Pons (tissue), 1 donor: ENCODE data around the gene MORC1.
A peak's percentile ranks its signal among the peaks of the same experiment; 100 is the strongest.

ENCODE experiments used
- DNase-seq: peaks from one replicate; pipeline ENCODE4 v3.0.0-alpha.2; 2016; ENCODE audit warnings: low spot score

Gene MORC1

DNA sequence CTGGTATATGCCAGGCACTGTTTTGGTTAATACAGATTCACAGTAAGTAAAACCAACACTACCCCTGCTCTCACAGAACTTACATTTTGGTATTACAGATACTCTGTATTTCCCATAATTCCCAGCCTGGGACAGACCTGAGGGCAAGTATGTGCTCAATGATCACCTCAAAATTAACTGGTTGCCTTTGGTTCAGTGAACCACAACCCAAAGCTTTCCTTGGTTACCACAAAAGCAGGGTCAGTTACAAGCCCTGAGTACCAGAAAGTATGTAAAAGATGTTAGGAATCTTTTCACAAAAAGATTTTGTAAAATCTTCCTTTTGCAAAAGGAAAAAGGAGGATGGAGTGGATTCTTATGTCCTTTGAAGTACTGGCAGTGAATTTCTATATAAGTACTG lies 92.0 kb downstream of the MORC1 start:
- no peak for DNase-seq

DNA sequence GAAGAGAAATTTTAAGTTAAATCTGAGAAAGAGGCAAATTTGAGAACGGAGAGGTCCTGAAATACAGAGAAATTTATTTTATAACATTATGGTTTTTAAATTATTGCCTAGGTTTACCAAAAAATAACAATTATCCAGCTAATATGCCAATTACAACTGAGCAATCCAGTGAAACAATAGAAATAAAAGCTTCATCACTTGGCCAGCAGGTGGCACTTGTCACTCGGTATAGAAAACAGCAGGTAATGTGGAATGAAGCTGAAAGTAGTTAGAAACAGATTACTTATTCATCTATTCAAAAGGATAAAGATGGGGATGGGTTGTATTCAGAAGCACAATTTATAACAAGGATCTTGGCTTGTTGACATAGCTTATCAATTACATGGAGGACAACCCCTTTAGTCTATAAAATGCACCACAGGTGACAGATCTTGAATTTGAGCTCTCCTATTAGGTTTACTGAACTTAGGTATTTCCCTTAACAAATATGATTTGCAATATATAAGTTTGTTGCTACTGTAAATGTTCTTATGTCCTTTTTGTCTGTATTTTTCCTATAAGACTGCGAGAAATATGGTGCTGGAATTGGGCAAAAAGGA lies 94.2 kb downstream of the MORC1 start:
- DNase-seq, result peak; percentile 67

DNA sequence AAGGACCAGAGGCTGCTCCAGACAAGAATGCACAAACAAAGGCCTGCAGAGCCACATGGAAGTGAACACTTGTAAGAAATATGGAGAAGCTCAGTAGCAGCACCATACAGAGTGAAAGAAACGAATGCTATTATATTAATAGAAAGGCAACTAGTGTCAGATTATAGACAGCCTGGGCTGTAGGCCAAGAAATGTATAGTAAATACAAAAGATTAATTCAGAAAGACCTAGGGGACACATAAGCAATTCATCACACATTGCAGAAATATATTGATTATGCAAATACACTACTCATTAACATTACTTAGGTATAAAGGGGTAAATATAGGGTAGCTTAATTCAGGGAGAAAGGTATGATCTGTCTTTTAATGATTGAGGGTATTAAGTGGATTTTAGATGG lies 94.8 kb downstream of the MORC1 start:
- DNase-seq, result no peak

DNA sequence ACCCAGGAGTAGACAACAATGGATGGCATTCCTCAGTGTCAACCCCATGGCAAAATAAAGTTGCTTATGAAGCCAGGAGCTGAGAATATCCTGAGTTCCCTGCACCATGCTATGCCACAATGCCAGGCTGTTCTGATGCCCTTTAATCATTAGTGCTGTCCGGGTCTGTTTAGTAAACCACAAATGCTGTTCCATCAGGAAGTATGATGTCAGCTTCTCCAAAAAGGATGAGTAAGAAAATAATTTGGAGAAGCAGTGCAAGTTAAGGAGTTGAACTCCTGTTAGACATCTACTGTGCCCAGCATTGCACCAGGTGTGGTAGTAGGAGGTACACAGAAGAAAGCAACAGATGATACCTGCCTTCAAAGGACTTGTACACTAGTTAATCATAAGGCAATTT lies 96.4 kb downstream of the MORC1 start:
- no peak for DNase-seq

DNA sequence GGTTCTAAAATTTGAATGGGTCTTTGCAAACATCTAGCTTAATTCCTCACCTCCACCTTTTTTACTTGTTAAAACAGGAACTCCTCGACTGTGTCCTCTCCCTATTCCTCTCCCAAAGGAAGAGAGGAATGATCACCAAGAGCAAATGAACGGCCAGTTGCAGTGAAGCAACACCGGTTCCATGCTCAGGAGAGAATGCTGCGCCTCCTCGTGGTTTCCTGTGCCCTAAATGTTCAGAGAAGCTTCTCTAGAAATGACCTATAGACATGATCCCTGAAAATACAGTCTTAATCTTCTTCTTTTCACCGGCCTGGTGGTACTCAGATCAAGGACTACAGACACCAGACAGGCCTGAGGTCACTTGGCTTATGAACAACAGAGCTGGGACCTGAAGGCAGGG lies 99.1 kb downstream of the MORC1 start:
- no peak for DNase-seq

DNA sequence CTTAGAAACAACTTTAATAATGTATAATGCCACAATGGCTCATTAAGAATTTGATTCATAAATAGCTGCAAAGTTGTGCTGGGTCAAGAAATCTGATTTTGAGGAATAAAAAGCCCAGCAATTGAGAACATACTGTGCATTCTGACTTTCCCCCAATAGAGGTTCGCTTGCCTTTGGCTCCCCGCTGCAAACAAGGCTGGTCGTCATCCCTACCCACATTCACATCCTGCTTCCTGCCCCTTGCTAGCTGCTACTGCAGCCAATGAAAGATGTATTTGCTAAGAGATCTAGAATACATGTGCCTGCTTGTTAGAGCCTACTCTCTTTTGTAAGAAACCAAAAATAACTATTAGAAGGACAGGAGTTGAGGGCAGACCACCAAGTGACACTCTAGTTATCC lies 112.5 kb downstream of the MORC1 start:
- no peak for DNase-seq

GRCh38 chr3:108998436-108998835 lies 119.5 kb downstream of the MORC1 start:
- DNase-seq, result no peak

GRCh38 chr3:108985844-108986243 lies 132.1 kb downstream of the MORC1 start:
- no peak for DNase-seq

DNA sequence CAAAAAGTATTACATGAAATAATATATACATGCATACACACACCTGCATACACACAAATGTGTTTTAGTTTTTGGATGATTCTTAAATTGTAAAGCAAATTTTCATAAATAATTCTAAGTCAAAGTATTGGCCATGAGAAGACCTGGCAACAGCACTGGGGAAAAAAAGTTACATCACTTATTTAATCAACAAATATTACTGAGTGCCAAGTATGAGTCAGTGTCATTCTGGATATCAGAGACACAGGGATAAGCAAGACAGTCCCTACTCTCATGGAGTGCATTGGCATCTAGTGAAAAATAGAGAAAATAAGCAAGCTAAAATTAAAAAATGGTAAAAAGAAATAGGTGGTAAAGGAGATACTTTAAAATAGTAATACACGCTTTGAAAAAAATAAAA lies 134.9 kb downstream of the MORC1 start:
- DNase-seq, result no peak

DNA sequence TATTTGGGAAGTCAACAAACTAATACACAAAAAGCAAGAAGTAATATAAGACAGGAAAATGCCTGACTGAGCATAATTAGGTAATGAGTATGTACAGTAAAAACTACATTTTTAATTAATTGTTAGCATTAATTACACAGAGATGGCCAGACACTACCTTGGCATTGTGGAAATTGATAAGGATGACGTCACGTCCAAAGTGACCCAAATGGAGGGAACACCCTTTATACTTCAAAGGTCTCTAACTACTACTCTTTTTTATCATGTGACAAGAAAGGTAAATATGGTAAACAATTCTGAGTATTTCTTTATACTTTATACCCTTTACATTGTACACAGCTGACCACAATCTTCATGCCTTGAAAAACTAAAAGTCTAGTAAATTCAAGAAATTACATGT lies 141.9 kb downstream of the MORC1 start:
- no peak for DNase-seq

- DNase-seq, result no peak
These were observed 144.9 kb downstream of the MORC1 start for GRCh38 chr3:108973019-108973418.

- no peak for DNase-seq
These were observed 145.5 kb downstream of the MORC1 start for GRCh38 chr3:108972482-108972881.

GRCh38 chr3:108970561-108970960 lies 147.4 kb downstream of the MORC1 start:
- DNase-seq, result no peak

DNA sequence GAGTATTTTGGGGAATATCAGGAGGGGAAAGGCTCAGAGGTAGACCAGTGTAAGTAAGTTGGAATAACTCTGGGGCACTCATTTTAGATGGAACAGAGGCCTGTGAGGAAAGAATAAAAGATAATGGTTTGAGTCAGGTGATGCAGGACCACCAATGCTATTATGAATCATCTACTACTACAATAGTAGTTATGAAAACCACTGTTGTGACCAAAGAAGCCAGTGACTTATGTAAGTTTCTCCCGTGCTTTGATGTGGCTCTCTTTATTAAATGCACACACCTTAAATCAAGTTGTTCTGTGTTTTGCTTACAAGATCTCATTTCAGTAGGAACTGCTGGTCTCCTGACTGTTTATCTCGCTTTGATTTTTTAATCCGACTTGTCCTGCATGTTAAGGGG lies 151.2 kb downstream of the MORC1 start:
- no peak for DNase-seq

- no peak for DNase-seq
These were observed 158.9 kb downstream of the MORC1 start for GRCh38 chr3:108959017-108959416.

- DNase-seq, result no peak
These were observed 164.2 kb downstream of the MORC1 start, which contains the start of gene GUCA1C for GRCh38 chr3:108953700-108954099. Gene GUCA1C (minus strand): TSS chr3:108953879. CDS start chr3:108953762, 117 bp downstream.

DNA sequence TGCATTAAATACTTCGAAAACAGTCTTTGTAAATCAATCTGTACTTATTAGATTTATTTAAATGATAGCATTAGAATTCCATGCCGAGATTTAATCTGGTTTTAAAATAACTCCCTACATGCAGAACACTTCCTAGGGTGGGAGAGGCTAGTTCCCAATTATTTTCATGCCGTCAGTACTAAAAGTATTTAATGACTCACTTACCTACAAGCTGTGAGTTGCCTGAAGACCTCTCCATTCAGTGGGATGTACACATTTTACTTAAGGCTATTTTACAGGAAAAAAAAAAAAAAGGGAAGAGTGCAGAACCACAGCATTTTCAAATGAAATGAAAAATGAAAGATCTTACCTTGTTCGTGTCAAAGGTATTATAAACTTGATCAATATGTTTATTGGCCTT lies 164.7 kb downstream of the MORC1 start:
- DNase-seq, result no peak

- no peak for DNase-seq
These were observed 166.0 kb downstream of the MORC1 start for GRCh38 chr3:108951820-108952501.

DNA sequence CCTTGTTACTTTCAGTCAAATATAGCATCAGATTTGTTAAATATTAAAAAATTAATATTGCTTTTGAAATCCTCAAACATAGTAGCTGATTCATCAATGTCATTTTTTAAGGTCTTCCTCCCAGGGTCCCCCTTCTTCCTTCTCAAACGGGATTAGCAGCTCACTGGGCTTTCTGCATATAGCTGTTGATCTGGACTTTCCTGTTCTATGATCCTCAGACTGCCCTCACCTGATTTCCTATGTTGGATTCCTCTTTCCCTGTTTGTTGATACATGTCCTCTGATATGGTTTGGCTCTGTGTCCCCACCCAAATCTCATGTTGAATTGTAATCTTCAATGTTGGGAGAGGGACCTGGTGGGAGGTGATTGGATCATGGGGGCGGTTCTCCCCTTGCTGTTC lies 170.1 kb downstream of the MORC1 start:
- no peak for DNase-seq

- DNase-seq, result no peak
These were observed 171.3 kb downstream of the MORC1 start for GRCh38 chr3:108946292-108947285.

- no peak for DNase-seq
These were observed 177.2 kb downstream of the MORC1 start for GRCh38 chr3:108940568-108941263.

DNA sequence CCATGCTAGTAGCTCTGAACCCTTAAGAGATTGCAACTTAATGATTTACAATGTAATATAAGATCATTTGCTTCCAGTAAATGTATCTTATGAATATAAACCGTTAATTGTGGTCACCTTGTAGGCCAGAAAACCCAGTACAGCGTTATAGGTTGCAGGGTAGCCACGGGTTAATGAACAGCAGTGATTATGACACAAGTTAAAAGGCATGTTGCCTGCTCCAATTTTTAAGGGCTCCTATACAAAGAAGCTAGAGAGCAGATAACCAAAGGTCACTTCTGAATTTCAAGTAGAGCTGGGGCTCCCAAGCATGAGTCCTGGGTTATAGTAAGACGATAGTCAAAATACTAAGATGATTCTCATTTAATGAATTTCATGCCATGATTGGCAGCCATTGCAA lies 177.8 kb downstream of the MORC1 start:
- DNase-seq, result no peak
